GM21737 (cell line): Measurements from ENCODE around the gene SLC1A2.
"Not testable (repeated sequence)": the region's sequence is repeated elsewhere in the genome, so short reads cannot be mapped to it uniquely, and the experiment has no call there.

Experiments used
- ATAC-seq: cut with Tn5 transposase; IDR thresholded peaks from one replicate; pipeline ENCODE4 v1.9.1; 2021; ENCODE audit warnings: mild to moderate bottlenecking, moderate library complexity; ENCODE audit not compliant: unreplicated experiment

The SLC1A2 gene

GRCh38 chr11:35231076-35231860, 188.1 kb downstream of the SLC1A2 start:
- no peak for ATAC-seq

- no peak for ATAC-seq
Measured at GRCh38 chr11:35230388-35230787, 189.0 kb downstream of the SLC1A2 start.

GRCh38 chr11:35228328-35228725, 191.0 kb downstream of the SLC1A2 start:
- no peak for ATAC-seq

GRCh38 chr11:35227576-35228327, 191.6 kb downstream of the SLC1A2 start:
- ATAC-seq = no peak

GRCh38 chr11:35226756-35227155, 192.6 kb downstream of the SLC1A2 start:
- not testable (repeated sequence) for ATAC-seq

- no peak for ATAC-seq
Measured at GRCh38 chr11:35225946-35226520, 193.3 kb downstream of the SLC1A2 start.

- no peak for ATAC-seq
Measured at GRCh38 chr11:35223991-35224390, 195.4 kb downstream of the SLC1A2 start.

GRCh38 chr11:35223371-35223796, 196.0 kb downstream of the SLC1A2 start:
- ATAC-seq = no peak

GRCh38 chr11:35218956-35219355, 200.4 kb downstream of the SLC1A2 start:
- ATAC-seq = no peak

GRCh38 chr11:35216962-35217678, 202.2 kb downstream of the SLC1A2 start:
- ATAC-seq = no peak

- ATAC-seq = no peak
Measured at GRCh38 chr11:35215945-35216344, 203.4 kb downstream of the SLC1A2 start.

GRCh38 chr11:35214792-35215193, 204.6 kb downstream of the SLC1A2 start:
- no peak for ATAC-seq

GRCh38 chr11:35214226-35214770, 205.1 kb downstream of the SLC1A2 start:
- no peak for ATAC-seq

GRCh38 chr11:35211952-35212351, 207.4 kb downstream of the SLC1A2 start:
- ATAC-seq = no peak

- no peak for ATAC-seq
Measured at GRCh38 chr11:35210876-35211546, 208.3 kb downstream of the SLC1A2 start.

GRCh38 chr11:35208795-35209194, 210.6 kb downstream of the SLC1A2 start:
- ATAC-seq = no peak

GRCh38 chr11:35207471-35208403, 211.6 kb downstream of the SLC1A2 start:
- ATAC-seq = no peak

GRCh38 chr11:35206616-35207015, 212.7 kb downstream of the SLC1A2 start:
- no peak for ATAC-seq

GRCh38 chr11:35204614-35205013, 214.7 kb downstream of the SLC1A2 start:
- ATAC-seq = no peak
